OCI-LY7 (cell line): ENCODE data around the gene CLEC16A. TPM values are rescaled to one million over a fixed set of nuclear protein-coding genes. Genes with fewer than 3 reads are reported as not detected.

Experiments
- BruUV-seq: library from RNA; stranded (reverse); fragments of 400-500 nt; replicated peaks from 2 replicates; lab custom pipeline; 2021; lab: Mats Ljungman, UMichigan
- CTCF ChIA-PET: fragments of 300-600 bp; sonication (Branson Sonifier 250); formaldehyde crosslinking; loops from one replicate; lab custom pipeline; 2022; ENCODE audit warnings: antibody characterized with exemption; ENCODE audit not compliant: unreplicated experiment; lab: Charles Lee
- POLR2A ChIA-PET: fragments of 300-600 bp; sonication (Branson Sonifier 250); formaldehyde crosslinking; loops from one replicate; lab custom pipeline; 2022; ENCODE audit warnings: antibody characterized with exemption; lab: Charles Lee
- DNase-seq: peaks from one replicate; pipeline ENCODE4 v3.0.0-alpha.2; 2015; ENCODE audit warnings: low spot score
- H2AFZ ChIP-seq: fragments of 200-600 bp; sonication (generic), shearing (Covaris generic); 2 replicates; pipeline ENCODE4 v1.6.1; 2014; ENCODE audit warnings: mild to moderate bottlenecking, antibody characterized with exemption, low read length, moderate library complexity
- H3K27ac ChIP-seq: fragments of 200-600 bp; sonication (generic); 2 replicates; pipeline ENCODE4 v1.5.1; 2014; ENCODE audit warnings: mixed run types, low read depth, mild to moderate bottlenecking, moderate library complexity, low read length, inconsistent platforms; ENCODE audit not compliant: poor library complexity, severe bottlenecking
- H3K36me3 ChIP-seq: fragments of 200-600 bp; sonication (generic); 2 replicates; pipeline ENCODE4 v1.6.1; 2014; ENCODE audit warnings: mild to moderate bottlenecking, antibody characterized with exemption, low read length, moderate library complexity, mixed read lengths; ENCODE audit not compliant: insufficient read depth
- H3K4me1 ChIP-seq: fragments of 200-600 bp; sonication (generic); 2 replicates; pipeline ENCODE4 v1.5.1; 2014; ENCODE audit warnings: mild to moderate bottlenecking, low read length; ENCODE audit not compliant: insufficient read depth, poor library complexity, severe bottlenecking
- H3K4me2 ChIP-seq: fragments of 200-600 bp; sonication (generic); 2 replicates; pipeline ENCODE4 v1.6.1; 2014; ENCODE audit warnings: mild to moderate bottlenecking, low read length
- H3K4me3 ChIP-seq: fragments of 200-600 bp; sonication (generic); 2 replicates; pipeline ENCODE4 v1.5.1; 2014; ENCODE audit warnings: mild to moderate bottlenecking, low read depth, low read length; ENCODE audit not compliant: poor library complexity, severe bottlenecking
- H3K79me2 ChIP-seq: fragments of 200-600 bp; sonication (generic); 2 replicates; pipeline ENCODE4 v1.6.1; 2016; ENCODE audit warnings: low read depth, mild to moderate bottlenecking, low read length, moderate library complexity, mixed read lengths; ENCODE audit not compliant: insufficient read depth
- H3K9me2 ChIP-seq: fragments of 200-600 bp; sonication (generic); 2 replicates; pipeline ENCODE4 v1.6.1; 2016; ENCODE audit warnings: mild to moderate bottlenecking, low read length, mixed read lengths; ENCODE audit not compliant: insufficient read depth
- H3K9me3 ChIP-seq: fragments of 200-600 bp; sonication (generic); 2 replicates; pipeline ENCODE4 v1.6.1; 2014; ENCODE audit warnings: mild to moderate bottlenecking, mixed run types, low read length, mixed read lengths
- H4K20me1 ChIP-seq: fragments of 200-600 bp; sonication (generic); 2 replicates; pipeline ENCODE4 v1.6.1; 2014; ENCODE audit warnings: mild to moderate bottlenecking, antibody characterized with exemption, low read length, moderate library complexity, mixed read lengths; ENCODE audit not compliant: insufficient read depth
- CTCF ChIP-seq: fragments of 200-600 bp; sonication (generic); conservative IDR thresholded peaks from 2 replicates; pipeline ENCODE4 v1.5.1; 2014; ENCODE audit warnings: mild to moderate bottlenecking, antibody characterized with exemption, low read length, moderate library complexity, mixed read lengths
- EZH2phosphoT487 ChIP-seq: fragments of 200-600 bp; sonication (generic); IDR thresholded peaks from 2 replicates; pipeline ENCODE4 v1.6.1; 2018; ENCODE audit warnings: low read depth, borderline replicate concordance, mild to moderate bottlenecking, mixed run types, antibody characterized with exemption, low read length, moderate library complexity, mixed read lengths
- intact Hi-C: fragments of 100-400 bp; cut with micrococcal nuclease; formaldehyde crosslinking; loops from one replicate; pipeline ENCODE4 v1.10.0; 2022; ENCODE audit not compliant: unreplicated experiment
- total RNA-seq, 2 experiments: library from RNA; depleted of rRNA in 1 of 2; stranded (reverse); fragments of >200 nt in 1 of 2; shearing (Covaris generic) in 1 of 2; gene quantifications; 2 replicates each; pipeline ENCODE4 v1.2.3, GENCODE V29; 2014 to 2022

The CLEC16A gene
- total RNA-seq, 2 experiments from 2014 or later, result 26.2 to 50.9 TPM

GRCh38 chr16:11012841-11013240, 68.5 kb downstream of the CLEC16A start:
- Histone ChIP-seq H3K4me1 (no peaks in the 10 kb centered on the region), H3K4me3 (no peak overlapping the region), H3K4me2 (no peak overlapping the region), H3K9me3 (no peaks in the 10 kb centered on the region), H3K9me2 (no peaks in the 10 kb centered on the region), H3K27ac (no peak overlapping the region), H4K20me1 (no peaks in the 10 kb centered on the region), H3K36me3 (peaks cover 30% of the 10 kb centered on the region), H3K79me2 (no peaks in the 10 kb centered on the region), H2AFZ (no peak overlapping the region)
- ChIA-PET POLR2A (no interaction called here), CTCF (no interaction called here)
- DNase-seq, result no peak
- BruUV-seq, result no TSS peak
- TF ChIP-seq EZH2phosphoT487 (no peak), CTCF (no peak)
- intact Hi-C loops, result no loop called here

- no peaks in the 10 kb centered on the region for H3K9me3 ChIP-seq
- H4K20me1 ChIP-seq, result no peaks in the 10 kb centered on the region
- H3K79me2 ChIP-seq, result no peaks in the 10 kb centered on the region
- no peaks in the 10 kb centered on the region for H3K4me1 ChIP-seq
- CTCF ChIA-PET, result no interaction called here
- no peak overlapping the region for H3K27ac ChIP-seq
- no peak overlapping the region for H3K4me2 ChIP-seq
- no peak overlapping the region for H3K4me3 ChIP-seq
- no peak overlapping the region for H2AFZ ChIP-seq
- H3K36me3 ChIP-seq, result peaks cover 20% of the 10 kb centered on the region
- no TSS peak for BruUV-seq
- intact Hi-C loops, result no loop called here
- H3K9me2 ChIP-seq, result no peaks in the 10 kb centered on the region
- DNase-seq, result no peak
- TF ChIP-seq CTCF (no peak), EZH2phosphoT487 (no peak)
- POLR2A ChIA-PET, result interaction anchor here (0.6 kb wide), 2 partner anchors 9 to 273 kb away, joined by 3 read pairs; no protein-coding TSS in a partner anchor
Measured at GRCh38 chr16:11014136-11014535, 69.8 kb downstream of the CLEC16A start.

- CTCF ChIA-PET, result no interaction called here
- intact Hi-C loops, result no loop called here
Measured at GRCh38 chr16:11015076-11015475, 70.7 kb downstream of the CLEC16A start.

More at GRCh38 chr16:11015076-11015475, 70.7 kb downstream of the CLEC16A start:
- Histone ChIP-seq H3K9me2 (no peaks in the 10 kb centered on the region), H2AFZ (no peak overlapping the region), H4K20me1 (no peaks in the 10 kb centered on the region), H3K36me3 (peaks cover 18% of the 10 kb centered on the region), H3K4me1 (no peaks in the 10 kb centered on the region), H3K9me3 (no peaks in the 10 kb centered on the region), H3K4me3 (no peak overlapping the region), H3K27ac (no peak overlapping the region), H3K4me2 (no peak overlapping the region), H3K79me2 (no peaks in the 10 kb centered on the region)
- TF ChIP-seq CTCF, result no peak
- no peak for TF ChIP-seq EZH2phosphoT487
- BruUV-seq, result no TSS peak
- POLR2A ChIA-PET, result no interaction called here
- no peak for DNase-seq
